Panc1 (cell line): ENCODE results near the gene AGTR1. TPM values are rescaled to one million over a fixed set of nuclear protein-coding genes. Genes with fewer than 3 reads are reported as not detected.
A peak's percentile ranks its signal among the peaks of the same experiment; 100 is the strongest.

ENCODE experiments used
- ATAC-seq: fragments of 200-7000 bp; cut with Tn5 transposase; 2 replicates; pipeline ENCODE4 v1.9.1; 2020; ENCODE audit warnings: mild to moderate bottlenecking, moderate library complexity
- BruUV-seq: library from RNA; stranded (reverse); fragments of 400-500 nt; replicated peaks from 2 replicates; lab custom pipeline; 2021; lab: Mats Ljungman, UMichigan
- CTCF ChIA-PET: fragments of 300-600 bp; sonication (Branson Sonifier 250); formaldehyde crosslinking; loops from one replicate; lab custom pipeline; 2022; ENCODE audit warnings: antibody characterized with exemption; lab: Charles Lee
- POLR2A ChIA-PET: fragments of 300-600 bp; sonication (Branson Sonifier 250); formaldehyde crosslinking; loops from one replicate; lab custom pipeline; 2022; ENCODE audit warnings: antibody characterized with exemption; lab: Charles Lee
- DNase-seq: peaks from one replicate; pipeline ENCODE4 v3.0.0-alpha.2; 2010; ENCODE audit warnings: low read depth, low spot score
- H3K27ac ChIP-seq: 2 replicates; pipeline ENCODE4 v1.5.1; 2011; ENCODE audit warnings: mild to moderate bottlenecking, low read length, inconsistent platforms
- H3K27me3 ChIP-seq: fragments of 200-500 bp; sonication (Bioruptor generic); 2 replicates; pipeline ENCODE4 v1.6.0; 2014; ENCODE audit warnings: low read length, inconsistent platforms; ENCODE audit not compliant: control insufficient read depth, insufficient read depth
- H3K36me3 ChIP-seq: fragments of 200-500 bp; sonication (Bioruptor generic); 2 replicates; pipeline ENCODE4 v1.5.1; 2014; ENCODE audit warnings: inconsistent platforms, mild to moderate bottlenecking, low read length, moderate library complexity; ENCODE audit not compliant: control insufficient read depth, insufficient read depth
- H3K4me1 ChIP-seq: 2 replicates; pipeline ENCODE4 v1.5.1; 2011; ENCODE audit warnings: inconsistent platforms, mild to moderate bottlenecking, low read length, moderate library complexity; ENCODE audit not compliant: control insufficient read depth, insufficient read depth
- H3K4me3 ChIP-seq, 2 experiments: 2 replicates each; pipeline ENCODE4 v1.5.1; 2011 to 2012; ENCODE audit warnings: low read depth in 2 of 2, low read length in 2 of 2, mild to moderate bottlenecking in 2 of 2, inconsistent platforms in 1 of 2, moderate library complexity in 1 of 2
- H3K9me3 ChIP-seq: fragments of 200-500 bp; sonication (Bioruptor generic); 2 replicates; pipeline ENCODE4 v1.5.1; 2014; ENCODE audit warnings: low read depth, mild to moderate bottlenecking, inconsistent platforms, low read length, moderate library complexity; ENCODE audit not compliant: control insufficient read depth, insufficient read depth
- CTCF ChIP-seq: fragments of 450-650 bp; IDR thresholded peaks from 2 replicates; pipeline ENCODE4 v1.5.1; 2017; ENCODE audit warnings: mild to moderate bottlenecking
- POLR2AphosphoS5 ChIP-seq: IDR thresholded peaks from 2 replicates; pipeline ENCODE4 v1.6.1; 2012; ENCODE audit warnings: mild to moderate bottlenecking, low read depth, low read length, moderate library complexity
- REST ChIP-seq, 2 experiments: IDR thresholded peaks; 2 replicates each; pipeline ENCODE4 v1.6.1; 2011 to 2012; ENCODE audit warnings: low read depth in 2 of 2, control low read depth in 1 of 2, low read length in 1 of 2, mild to moderate bottlenecking in 1 of 2, moderate library complexity in 1 of 2; ENCODE audit not compliant: insufficient read depth in 1 of 2
- SIN3A ChIP-seq: IDR thresholded peaks from 2 replicates; pipeline ENCODE4 v1.6.1; 2012; ENCODE audit warnings: low read depth, mild to moderate bottlenecking, low read length, moderate library complexity, borderline replicate concordance; ENCODE audit not compliant: insufficient read depth
- TCF7L2 ChIP-seq: IDR thresholded peaks from 2 replicates; pipeline ENCODE4 v1.6.1; 2011; ENCODE audit warnings: mild to moderate bottlenecking, low read depth, low read length, inconsistent platforms
- in situ Hi-C: cut with HindIII; loops from 2 replicates; pipeline ENCODE4 v1.10.0; 2016; ENCODE audit warnings: low sequenced_read_pairs, low pct_unique_long_range_greater_than_20kb
- intact Hi-C: fragments of 100-400 bp; cut with micrococcal nuclease; formaldehyde crosslinking; loops from one replicate; pipeline ENCODE4 v1.10.0; 2022; ENCODE audit not compliant: unreplicated experiment
- total RNA-seq: library from RNA; stranded (reverse); gene quantifications from one replicate; pipeline ENCODE4 v1.2.1, GENCODE V29; 2021; ENCODE audit not compliant: unreplicated experiment

The AGTR1 gene
- total RNA-seq, 1 experiment from 2014 or later: 0.28 TPM

GRCh38 chr3:148727231-148727630, 29.5 kb downstream of the AGTR1 start:
- ATAC-seq: peak; percentile 83

GRCh38 chr3:148728753-148729152, 31.1 kb downstream of the AGTR1 start:
- ChIA-PET POLR2A (no interaction called here), CTCF (no interaction called here)
- TF ChIP-seq POLR2AphosphoS5 (no peak), TCF7L2 (no peak), CTCF (no peak), SIN3A (no peak), REST (IDR thresholded peaks at IDR 0.05; ENCODE audit: insufficient read depth in 1 of 2, low read depth in 2 of 2, low read length in 1 of 2) (no peak)
- ATAC-seq (no peak), DNase-seq (no peak)
- no peaks in the 10 kb centered on the region for H3K36me3 ChIP-seq
- H3K27ac ChIP-seq: no peak overlapping the region
- H3K9me3 ChIP-seq: no peaks in the 10 kb centered on the region
- no peaks in the 10 kb centered on the region for H3K4me1 ChIP-seq
- BruUV-seq: no TSS peak
- intact Hi-C loops (no loop called here), in situ Hi-C loops (no loop called here)
- H3K27me3 ChIP-seq: peaks cover 2% of the 10 kb centered on the region
- H3K4me3 ChIP-seq: no peak overlapping the region

More at GRCh38 chr3:148727231-148727630, 29.5 kb downstream of the AGTR1 start:
- peak; percentile 69 for TF ChIP-seq CTCF
- TF ChIP-seq TCF7L2: no peak
- TF ChIP-seq POLR2AphosphoS5: no peak
- H3K27me3 ChIP-seq: peaks cover 2% of the 10 kb centered on the region
- POLR2A ChIA-PET: no interaction called here
- H3K9me3 ChIP-seq: no peaks in the 10 kb centered on the region
- CTCF ChIA-PET: no interaction called here
- no peak overlapping the region for H3K27ac ChIP-seq
- DNase-seq: no peak
- H3K4me3 ChIP-seq: no peak overlapping the region
- in situ Hi-C loops (no loop called here), intact Hi-C loops (loop anchor here (2.0 kb wide), 1 partner anchor 220 kb away; no protein-coding TSS in a partner anchor)
- no peaks in the 10 kb centered on the region for H3K36me3 ChIP-seq
- BruUV-seq: no TSS peak
- H3K4me1 ChIP-seq: no peaks in the 10 kb centered on the region
